ENCODE results near the gene STUM.
"Not testable (repeated sequence)": the region's sequence is repeated elsewhere in the genome, so short reads cannot be mapped to it uniquely, and the experiment has no call there.

STUM gene

DNA sequence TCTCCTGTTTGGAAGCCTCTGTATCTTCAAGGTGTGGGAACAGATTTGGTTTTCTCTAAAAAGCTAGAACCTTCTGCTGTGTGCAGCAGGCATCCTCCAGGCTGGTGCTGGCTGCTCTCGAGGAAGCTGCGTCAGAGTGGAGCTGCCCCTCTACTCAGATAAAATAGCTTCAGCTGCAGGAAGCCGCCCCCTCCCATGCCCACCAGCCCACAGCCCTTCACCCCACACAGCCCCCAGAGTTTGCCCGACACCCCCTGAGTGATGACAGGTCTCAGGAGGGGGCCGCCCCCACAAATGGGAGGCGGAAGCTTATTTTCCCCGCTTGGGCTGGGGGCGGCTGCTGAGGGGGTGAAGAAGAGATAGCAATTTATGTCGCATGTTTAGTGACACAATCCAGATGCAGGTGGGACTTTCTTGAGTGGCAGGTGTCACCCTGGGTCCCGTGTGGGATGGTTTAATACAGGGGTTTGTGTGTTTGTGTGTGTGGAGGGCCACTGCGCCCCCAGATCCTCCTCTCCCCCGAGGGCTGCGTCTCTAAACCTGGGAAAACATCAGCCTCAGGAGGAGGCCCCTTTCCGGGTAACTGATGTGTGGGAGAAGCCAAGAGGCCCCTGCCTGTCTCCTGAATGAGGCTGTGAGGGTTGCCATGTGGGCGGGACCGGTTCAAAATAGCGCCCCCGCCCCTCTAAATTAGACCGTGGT is 55.4 kb downstream of the STUM start:
- no peak for DNase-seq (ENCODE audit: low read depth in 2 of 2)

DNA sequence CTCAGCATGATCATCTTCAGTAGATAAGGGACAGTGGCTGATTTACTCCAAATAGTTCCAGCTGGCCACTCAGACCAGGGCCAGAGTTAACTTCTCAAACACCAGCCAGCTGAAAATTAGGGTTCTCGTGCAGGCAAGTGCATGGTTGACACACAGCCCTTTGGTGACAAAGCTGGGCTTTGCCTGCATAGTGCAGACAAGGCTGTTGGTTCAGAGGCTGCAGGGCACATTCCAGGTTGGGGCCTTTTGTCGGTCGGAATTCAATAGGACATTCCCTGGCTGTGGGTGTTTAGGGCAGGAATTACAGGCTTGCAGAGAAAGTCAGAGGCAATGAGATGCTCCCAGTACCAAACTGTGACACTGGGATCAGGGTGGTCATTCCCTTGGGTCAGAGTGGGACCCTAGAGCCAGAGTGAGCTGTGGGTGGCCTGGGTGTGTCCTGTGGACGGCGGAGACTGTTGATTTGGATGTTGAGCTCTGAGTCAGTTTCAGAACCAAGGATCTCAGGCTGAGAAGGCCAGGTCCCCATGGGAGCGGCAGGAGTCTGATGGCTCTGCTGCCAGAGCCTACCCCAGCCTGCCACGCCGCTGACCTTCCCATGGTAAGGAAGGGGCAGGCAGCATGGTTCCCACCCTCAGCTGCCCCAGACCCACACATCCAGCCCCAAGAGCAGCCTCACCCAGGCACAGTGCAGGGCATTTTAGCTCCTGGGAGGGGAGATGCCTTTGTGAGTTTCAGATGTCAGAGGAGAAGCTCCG is 56.2 kb downstream of the STUM start:
- DNase-seq (ENCODE audit: low read depth in 2 of 2): no peak

DNA sequence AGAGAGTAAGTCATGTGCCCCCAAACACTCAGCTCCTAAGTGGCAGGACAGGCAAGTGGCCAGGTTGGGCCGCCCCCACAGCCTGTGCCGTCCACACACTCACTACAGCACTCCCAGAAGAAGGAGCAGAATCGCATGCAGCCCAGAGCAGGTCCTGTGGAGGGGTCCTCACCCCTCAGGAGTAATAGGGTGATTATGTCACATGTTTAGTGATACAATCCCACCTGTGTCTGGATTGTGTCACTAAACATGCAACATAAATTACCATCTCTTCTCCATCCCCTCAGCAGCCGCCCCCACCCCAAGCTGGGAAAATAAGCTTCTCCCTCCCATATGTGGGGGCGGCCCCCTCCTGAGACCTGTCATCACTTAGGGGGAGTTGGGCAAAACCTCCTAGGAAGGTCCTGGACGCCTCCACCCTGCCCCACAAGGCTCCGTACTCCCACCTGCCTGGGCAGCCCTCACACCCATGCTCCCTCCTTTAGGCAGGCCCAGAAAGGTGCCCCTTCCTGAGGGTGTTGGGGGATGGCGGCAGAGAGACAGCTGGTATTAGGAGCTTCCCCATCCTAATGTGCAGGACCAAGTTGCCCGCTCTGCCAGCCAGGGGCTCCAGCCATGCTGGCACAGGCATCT is 56.9 kb downstream of the STUM start:
- DNase-seq (ENCODE audit: low read depth in 2 of 2): no peak

DNA sequence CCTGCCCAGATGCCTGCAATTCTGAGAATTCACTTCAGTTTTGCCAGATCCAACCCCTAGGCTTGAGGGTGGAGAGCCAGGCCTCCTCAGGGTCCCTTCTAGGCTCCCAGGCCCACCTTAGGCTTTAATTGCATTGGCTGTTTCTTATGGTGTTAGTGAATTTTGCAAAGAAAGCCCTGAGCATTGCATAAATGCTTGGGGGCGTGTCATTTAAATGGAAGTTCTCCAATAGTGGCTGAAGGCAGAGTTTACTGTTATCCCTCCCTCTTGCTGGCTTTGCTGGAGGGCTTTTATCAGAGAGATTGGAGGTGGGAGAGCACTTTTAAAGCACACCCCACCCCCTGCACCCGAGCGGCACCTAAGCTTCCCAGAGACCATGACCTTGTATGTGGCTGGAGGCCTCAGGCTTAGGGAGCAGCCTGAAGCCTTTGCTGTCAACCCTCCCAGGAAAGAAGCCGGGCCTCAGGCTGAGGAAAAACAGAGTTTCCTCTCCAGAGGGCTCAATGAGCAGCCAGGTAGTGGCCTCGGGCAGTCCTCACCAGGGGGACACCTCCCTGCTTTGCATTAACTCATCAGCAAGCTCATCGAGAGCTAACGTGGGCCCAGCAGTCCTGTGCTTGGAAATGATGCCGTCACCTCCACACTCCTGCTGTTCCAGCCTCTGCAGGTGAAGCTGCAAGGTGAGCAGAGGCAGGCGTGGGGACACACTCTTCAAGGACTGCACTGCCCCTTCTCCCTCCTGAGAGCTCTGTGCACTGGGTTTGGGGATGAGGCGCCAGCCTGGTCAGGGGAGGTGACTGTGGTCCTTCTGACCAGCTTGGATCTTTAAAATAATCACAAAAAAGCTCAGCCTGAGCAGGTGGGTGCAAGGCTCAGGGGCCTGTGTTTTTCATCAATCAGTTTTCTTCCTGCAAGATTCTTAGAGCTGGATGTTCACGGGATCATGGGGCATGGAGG is 58.0 kb downstream of the STUM start:
- DNase-seq (ENCODE audit: low read depth in 2 of 2): no peak

DNA sequence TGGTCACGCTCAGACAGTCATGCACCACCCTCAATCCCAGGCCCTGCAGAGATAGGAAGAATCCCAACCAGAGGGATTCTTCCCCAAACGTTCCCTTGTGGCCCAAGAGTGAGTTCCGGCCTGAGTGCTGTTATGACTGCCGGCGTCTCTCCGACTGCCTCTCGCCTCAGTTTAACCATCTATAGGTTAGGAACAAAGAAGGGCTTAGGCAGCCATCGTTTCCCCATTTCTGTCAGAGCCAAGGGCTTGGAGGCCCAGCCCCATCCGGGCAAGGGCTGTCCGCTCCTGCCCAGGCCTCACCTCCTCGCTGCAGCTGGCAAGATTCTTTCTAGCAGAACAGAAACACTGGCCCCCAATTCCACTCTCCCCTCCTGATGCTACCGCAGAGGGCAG is 58.7 kb downstream of the STUM start:
- DNase-seq (ENCODE audit: low read depth in 2 of 2): no peak

DNA sequence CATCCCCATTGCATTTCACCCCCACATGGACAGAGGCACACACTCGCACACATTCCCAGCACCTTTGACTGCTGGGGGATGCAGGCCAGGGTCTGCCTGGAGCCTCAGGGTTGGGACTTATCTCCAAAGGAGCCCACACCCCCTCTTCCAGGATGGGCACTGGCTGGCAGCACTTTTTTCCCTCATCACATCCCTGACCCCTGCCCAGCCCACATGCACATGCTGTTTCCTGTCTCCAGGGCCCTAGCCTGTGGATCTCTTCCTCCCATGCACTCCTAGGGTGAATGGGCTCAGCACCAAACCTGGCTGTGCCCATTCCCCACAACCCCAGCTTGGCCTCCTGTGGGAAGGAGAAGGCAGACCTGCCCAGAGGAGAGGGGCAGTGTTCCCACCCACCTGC is 59.3 kb downstream of the STUM start:
- DNase-seq (ENCODE audit: low read depth in 2 of 2): no peak

DNA sequence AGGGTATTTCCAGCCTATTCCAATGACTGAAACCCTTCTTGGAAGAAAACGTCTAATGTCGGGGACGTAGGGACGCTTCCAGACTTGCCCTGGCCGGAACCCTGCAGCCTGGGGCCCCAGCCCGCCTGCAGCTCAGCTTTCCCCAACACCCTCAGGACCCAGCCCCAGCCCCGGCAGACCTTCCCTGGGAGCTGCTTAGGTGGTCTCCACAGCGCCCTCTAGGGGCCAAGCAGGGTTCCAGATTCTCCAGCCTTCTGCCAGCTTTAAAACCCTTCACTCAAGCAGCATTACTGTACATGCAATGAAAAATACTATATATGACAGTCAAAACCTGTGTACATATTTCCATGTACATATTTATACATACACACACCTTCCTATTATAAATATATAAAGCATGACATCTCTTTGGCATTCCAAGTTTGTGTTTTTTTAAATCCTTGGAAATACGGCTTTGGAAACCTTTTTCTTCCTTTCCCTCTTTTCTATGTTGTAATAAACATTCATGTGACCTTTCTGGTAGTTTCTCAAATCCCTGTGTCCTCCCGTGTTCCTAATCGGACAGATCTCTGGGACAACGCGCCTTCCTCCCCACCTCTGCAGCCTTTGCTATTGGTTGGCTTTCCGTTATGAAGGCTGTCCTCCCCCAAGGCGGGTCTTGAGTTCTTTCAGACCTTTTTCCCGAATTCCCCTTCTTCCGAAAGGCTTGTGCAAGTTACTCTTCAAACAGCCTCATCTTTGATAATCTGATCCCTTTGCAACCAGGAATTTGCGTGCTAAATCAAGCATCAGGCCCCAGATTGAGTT is 60.3 kb downstream of the STUM start:
- peak; percentile 44 to 58 for DNase-seq (ENCODE audit: low read depth in 2 of 2)

DNA sequence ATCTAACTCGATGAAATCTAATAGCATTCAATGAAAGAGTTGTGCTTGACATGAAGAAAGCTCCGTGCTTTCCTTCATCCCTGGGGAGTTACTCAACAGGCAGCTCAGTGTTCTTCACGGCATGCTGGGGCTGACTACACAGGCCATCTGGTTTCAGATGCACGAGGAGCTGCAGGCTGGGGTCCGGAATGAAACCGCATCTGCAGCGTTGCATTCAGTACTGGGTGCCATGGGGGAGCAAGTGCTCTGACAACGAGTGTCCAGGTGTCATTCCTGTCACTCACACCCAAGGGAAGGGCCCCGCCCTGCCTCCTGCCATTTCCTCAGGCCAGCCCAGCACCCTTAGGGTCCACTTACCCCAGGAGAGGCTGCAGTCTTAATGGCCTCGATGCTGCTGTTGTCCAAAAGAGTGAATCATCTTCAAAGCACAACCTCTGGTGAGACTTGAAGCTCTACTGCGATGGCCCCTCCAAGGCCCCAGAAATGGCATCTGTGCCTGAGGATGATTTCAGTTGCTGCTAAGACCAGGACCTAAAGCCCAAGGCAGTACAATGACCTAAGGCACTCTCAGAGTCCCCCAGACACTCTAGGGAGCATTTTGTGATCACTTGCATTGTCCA is 61.4 kb downstream of the STUM start:
- no peak for DNase-seq (ENCODE audit: low read depth in 2 of 2)

DNA sequence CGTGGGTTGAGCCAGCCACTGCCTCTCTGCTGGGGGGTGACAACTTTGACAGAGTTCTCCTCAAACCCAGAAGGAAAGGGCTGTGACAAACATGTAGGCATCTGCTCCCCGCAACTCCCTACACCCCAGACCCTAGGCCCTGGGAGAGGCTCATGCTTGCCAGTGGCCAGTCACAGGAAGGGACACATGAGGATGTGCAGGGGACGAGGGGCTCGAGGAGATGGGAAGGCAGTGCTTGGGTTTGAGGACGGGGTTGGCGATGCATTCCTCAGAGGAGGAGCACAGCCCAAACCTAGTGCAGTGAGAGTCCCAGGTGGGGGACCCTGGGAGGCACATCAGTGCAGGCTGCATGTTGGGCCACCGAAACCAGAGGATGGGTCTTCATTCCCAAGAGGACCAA is 62.1 kb downstream of the STUM start:
- DNase-seq (ENCODE audit: low read depth in 2 of 2): no peak

DNA sequence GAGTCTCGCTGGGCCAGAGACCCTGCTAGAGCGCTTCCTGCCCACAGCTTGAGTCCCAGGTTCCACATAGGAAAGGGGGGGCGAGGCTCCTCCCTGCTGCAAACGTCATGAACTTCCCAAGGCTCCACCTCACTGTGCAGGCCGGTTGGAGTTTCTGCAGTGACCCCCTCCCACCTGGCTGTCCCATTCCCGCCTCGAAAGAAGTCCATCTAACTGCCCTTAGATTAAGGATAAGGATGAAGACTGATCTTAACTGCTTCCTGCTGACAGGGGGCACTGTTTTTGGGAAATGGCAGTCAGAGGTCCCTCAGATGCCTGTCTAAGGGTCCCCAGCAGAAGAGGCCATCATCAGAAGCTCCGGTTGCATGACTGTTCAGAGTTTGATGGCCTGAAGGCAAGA is 62.7 kb downstream of the STUM start:
- no peak for DNase-seq (ENCODE audit: low read depth in 2 of 2)

DNA sequence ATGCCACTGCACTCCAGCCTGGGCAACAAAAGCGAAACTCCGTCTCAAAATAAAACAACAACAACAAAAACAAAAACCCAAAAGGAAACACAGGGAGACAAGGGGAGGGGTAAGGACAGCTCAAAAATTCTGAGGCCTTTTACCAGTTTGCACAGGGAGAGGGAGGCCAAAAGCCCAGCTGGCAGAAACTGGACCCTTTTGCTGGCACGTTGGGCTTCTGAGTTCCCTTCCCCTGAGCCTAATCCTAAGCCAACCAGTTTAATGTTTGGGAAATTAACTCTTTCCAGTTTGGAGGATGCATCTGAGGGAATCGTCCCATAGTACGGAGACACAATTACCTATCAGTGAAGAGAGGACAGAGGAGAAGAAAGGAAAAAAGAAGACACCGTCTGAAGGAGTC is 63.4 kb downstream of the STUM start:
- DNase-seq (ENCODE audit: low read depth in 2 of 2): not testable (repeated sequence)

DNA sequence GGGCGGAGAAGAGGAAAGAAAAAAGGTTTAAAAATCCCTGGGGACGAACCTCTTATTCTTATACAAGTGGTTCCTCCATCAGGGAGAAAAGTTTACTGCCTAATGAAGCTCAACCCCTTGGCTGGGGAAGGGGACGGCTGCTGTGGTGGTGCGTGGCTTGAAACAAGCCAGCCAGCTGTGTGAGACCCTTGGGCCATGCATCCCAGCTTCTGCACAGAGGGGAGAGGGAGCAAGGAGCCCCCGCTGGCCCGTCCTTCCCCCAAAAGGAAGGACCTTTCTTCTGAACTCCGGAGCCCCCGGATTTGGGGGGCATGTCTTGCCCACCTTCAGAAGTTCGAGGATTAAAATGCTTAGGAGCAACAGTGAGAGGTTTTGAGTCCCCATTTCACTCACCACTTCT is 67.3 kb downstream of the STUM start:
- DNase-seq (ENCODE audit: low read depth in 2 of 2): no peak

DNA sequence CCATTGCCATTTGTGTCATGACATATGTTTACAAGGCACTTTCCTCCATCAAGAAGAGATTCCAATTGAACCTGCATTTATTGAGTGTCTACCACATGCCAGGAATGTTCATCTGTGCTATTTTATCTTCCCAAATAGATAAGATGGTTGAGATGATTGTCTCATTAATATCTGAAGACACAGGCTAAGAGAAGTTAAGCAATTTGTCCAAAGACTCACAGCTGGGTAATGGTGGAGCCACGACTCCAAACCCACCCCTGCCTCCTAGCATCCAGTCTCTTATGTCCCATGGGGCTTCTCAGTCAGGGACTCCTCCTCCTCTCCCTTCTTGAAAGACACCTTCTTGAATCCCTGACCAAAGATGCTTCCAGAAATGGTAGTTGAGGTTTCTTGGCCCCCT is 68.1 kb downstream of the STUM start:
- DNase-seq (ENCODE audit: low read depth in 2 of 2): no peak

DNA sequence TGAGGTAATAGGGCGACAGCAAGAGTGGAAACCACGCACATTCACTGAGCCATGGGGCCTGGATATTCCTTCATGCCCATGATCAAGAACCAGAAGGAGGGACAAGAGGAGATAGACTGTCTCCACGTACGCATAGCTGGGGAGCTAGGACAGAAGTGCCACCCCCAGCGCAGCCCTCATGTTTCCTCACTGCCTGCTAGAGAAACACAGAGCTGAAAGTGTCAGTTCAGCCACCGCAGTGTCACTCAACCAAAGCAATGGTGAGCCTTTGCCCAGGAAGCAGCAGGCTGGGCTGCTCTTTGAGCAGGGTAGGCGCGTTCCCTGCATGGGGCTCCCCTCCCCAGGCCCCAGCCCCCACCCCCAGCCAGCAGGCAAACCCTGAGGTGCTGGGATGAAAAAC is 68.5 kb downstream of the STUM start:
- no peak for DNase-seq (ENCODE audit: low read depth in 2 of 2)

DNA sequence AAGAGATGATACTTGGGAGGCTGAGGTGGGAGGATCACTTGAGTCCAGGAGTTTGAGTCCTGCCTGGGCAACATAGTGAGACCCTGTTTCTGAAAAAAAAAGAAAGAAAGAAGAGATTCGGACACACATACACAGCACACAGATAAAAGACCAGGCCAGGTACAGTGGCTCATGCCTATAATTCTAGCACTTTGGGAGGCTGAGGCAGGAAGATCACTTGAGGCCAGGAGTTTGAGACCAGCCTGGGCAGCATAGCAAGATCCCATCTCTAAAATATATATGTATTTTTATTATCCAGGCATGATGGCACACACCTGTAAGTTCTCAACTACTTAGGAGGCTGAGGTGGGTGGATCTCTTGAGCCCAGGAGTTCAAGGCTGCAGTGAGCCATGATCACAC is 69.2 kb downstream of the STUM start:
- DNase-seq (ENCODE audit: low read depth in 2 of 2): not testable (repeated sequence)

DNA sequence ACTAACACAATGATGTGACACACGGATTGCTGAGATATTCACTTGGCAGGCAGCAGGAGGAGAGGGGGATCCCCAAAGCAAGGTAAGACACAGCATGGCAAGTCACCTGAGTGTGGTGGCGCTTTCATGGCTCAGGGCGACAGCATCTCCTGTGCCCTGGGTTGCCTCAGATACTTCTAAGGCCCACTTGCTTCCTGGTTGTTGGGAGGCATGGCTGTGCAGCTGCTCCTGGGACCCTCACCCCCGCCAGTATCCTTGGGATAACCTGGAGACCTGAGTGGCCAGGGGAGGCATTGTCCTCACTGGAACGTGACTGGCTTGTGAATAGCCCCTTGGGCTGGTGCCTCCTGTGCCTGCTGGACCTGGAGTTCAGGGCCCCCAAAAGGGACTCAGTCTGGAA is 69.8 kb downstream of the STUM start:
- DNase-seq (ENCODE audit: low read depth in 2 of 2): no peak

DNA sequence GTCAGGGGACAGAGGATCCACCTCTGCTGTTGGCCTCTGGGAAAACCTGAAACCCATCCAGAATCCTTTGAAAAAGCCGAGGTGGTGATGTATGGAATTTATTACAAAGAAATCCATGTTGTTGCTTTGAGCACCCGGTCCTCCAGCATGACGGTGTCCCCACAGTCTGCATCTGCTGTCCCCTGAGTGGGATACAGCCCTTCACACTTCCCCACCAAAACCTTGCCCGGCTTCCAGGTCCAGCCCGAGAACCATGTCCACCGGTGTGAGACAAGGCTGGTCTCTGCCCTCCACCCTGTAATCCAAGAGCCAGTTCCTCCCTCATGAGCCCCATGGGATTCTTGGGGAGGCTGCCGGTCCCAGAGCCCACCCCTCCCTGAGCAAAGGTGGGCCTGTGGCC is 70.5 kb downstream of the STUM start:
- DNase-seq (ENCODE audit: low read depth in 2 of 2): no peak

DNA sequence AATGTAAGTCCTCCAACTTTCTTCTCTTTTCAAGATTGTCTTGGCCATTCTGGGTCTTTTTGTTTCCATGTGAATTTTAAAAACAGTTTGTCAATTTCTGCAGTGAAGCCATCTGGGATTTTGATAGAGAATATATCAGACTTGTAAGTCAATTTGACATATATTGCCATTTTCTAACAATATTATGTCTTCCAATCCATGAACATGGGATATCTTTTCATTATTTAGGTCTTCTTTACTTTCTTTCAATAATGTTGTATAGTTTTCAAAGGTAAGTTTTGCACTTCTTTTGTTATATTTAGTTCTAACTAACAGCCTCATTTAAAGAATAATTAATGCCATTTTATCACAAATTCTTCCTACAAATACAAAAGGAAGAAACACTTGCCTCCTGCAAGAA is 73.4 kb downstream of the STUM start:
- DNase-seq (ENCODE audit: low read depth in 2 of 2): no peak

DNA sequence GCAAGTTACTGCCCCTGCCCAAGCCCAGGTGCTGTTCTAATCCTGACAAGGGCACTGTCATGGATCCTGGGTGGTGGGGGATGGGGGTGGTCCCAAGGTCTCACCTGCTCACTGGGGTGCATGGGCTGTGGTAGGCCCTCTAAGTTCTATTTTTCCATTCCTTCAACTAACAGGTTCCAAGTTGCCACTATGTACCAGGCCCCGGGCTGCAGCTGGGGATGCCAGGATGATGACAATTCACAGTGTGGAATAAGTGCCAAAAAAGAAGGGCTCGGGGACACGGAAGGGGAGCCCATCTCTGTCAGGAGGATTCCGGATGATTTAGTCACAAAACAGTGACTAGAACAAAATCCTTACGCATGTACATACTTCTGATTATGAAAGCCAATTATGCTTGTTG is 76.0 kb downstream of the STUM start:
- DNase-seq (ENCODE audit: low read depth in 2 of 2): no peak

DNA sequence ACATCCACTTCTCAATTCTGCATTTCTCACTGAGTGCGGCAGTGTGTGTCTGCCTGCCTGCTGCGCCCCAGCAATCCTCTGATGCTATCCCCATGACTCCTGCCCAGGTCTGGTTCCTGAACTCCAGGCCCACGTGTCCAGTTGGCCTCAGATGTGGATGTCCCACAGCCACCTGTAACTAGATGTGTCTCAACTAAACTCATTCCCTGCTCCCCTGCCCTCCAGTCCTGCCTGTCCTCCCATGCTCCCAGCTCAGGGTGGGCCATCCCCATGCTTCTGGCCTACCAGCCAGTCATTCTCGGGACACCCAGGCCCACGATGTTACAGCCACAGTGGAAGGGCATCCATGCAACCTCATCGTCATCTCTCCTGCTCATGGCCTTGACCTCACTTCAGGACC is 76.8 kb downstream of the STUM start:
- no peak for DNase-seq (ENCODE audit: low read depth in 2 of 2)

All from stimulated activated CD8-positive, alpha-beta memory T cell treated with anti-CD3 and anti-CD28 coated beads, Interleukin-2, amount 100 ng/mL, for 48 hours (primary cell).